ENCODE measurements around the gene CD83.

The CD83 gene

DNA sequence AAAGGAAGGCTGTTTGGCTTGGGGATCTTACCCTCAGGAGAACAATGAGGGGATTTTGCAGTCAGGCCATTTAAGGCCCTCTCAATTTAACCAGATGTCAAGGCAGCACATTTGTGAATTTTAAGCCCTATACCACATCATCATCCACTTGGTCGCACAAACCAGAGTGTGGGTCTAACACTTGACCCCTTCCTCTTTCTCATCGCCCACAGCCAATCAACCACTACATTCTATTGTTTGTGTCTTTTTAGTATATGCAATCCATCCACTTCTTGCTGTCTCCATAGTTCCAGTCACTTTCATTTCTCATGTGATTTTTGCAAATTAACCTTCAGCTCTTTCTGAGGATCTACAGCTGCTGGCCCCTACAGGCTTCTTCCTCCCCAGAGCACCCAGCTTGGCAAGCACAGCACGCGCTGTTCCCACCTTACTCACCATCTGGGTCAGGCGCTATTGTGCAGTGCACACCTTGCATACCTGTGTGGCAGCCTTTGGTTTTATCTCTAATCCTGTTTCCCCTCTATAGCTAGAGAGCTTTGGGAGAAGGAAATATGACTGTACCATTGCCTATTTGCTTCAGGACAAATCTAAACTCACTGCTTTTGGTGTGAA is 32.3 kb upstream of the CD83 start:
- H3K36me3 ChIP-seq (replicated peaks) = no peaks in the 10 kb centered on the region
- TF ChIP-seq CTCF (IDR thresholded peaks at IDR 0.05; ENCODE audit: low read depth, low read length, missing control alignments) = no peak
- no peaks in the 10 kb centered on the region for H3K27me3 ChIP-seq (replicated peaks)
- no peak overlapping the region for H3K27ac ChIP-seq
- no peak for DNase-seq
- in situ Hi-C loops (cut with HindIII; ENCODE audit: low pct_ligation_motif_present, low sequenced_read_pairs) = no loop called here
- no peak overlapping the region for H3K4me3 ChIP-seq (ENCODE audit: low read depth, low read length)

GRCh38 chr6:14086701-14087100 is 30.9 kb upstream of the CD83 start:
- Histone ChIP-seq H3K27me3 (replicated peaks) (no peaks in the 10 kb centered on the region), H3K27ac (no peak overlapping the region), H3K36me3 (replicated peaks) (no peaks in the 10 kb centered on the region), H3K4me3 (ENCODE audit: low read depth, low read length) (no peak overlapping the region)
- no peak for TF ChIP-seq CTCF (IDR thresholded peaks at IDR 0.05; ENCODE audit: low read depth, low read length, missing control alignments)
- in situ Hi-C loops (cut with HindIII; ENCODE audit: low pct_ligation_motif_present, low sequenced_read_pairs) = no loop called here
- DNase-seq = no peak

- H3K36me3 ChIP-seq (replicated peaks) = no peaks in the 10 kb centered on the region
- in situ Hi-C loops (cut with HindIII; ENCODE audit: low pct_ligation_motif_present, low sequenced_read_pairs) = no loop called here
- H3K27ac ChIP-seq = no peak overlapping the region
- no peak overlapping the region for H3K4me3 ChIP-seq (ENCODE audit: low read depth, low read length)
- DNase-seq = no peak
- no peaks in the 10 kb centered on the region for H3K27me3 ChIP-seq (replicated peaks)
- no peak for TF ChIP-seq CTCF (IDR thresholded peaks at IDR 0.05; ENCODE audit: low read depth, low read length, missing control alignments)
Measured at GRCh38 chr6:14088600-14089192, 28.9 kb upstream of the CD83 start.

DNA sequence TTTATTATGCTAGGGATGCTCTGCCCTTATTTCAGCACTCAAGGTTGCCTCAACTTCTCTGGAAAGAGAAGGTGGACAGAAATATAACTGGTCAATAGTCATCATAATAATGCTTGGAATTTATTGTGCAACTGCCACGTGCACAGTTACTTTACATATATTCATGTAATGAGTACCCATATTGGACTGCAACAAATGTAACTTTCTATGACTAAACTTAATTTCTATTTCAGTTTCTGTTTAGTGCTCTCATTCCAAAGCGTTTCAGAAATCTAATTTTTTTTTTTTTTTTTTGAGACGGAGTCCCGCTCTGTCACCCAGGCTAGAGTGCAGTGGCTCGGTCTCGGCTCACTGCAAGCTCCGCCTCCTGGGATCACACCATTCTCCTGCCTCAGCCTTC is 28.3 kb upstream of the CD83 start:
- TF ChIP-seq CTCF (IDR thresholded peaks at IDR 0.05; ENCODE audit: low read depth, low read length, missing control alignments) = no peak
- H3K27ac ChIP-seq = no peak overlapping the region
- H3K36me3 ChIP-seq (replicated peaks) = no peaks in the 10 kb centered on the region
- no peaks in the 10 kb centered on the region for H3K27me3 ChIP-seq (replicated peaks)
- no peak overlapping the region for H3K4me3 ChIP-seq (ENCODE audit: low read depth, low read length)
- no peak for DNase-seq
- in situ Hi-C loops (cut with HindIII; ENCODE audit: low pct_ligation_motif_present, low sequenced_read_pairs) = no loop called here

DNA sequence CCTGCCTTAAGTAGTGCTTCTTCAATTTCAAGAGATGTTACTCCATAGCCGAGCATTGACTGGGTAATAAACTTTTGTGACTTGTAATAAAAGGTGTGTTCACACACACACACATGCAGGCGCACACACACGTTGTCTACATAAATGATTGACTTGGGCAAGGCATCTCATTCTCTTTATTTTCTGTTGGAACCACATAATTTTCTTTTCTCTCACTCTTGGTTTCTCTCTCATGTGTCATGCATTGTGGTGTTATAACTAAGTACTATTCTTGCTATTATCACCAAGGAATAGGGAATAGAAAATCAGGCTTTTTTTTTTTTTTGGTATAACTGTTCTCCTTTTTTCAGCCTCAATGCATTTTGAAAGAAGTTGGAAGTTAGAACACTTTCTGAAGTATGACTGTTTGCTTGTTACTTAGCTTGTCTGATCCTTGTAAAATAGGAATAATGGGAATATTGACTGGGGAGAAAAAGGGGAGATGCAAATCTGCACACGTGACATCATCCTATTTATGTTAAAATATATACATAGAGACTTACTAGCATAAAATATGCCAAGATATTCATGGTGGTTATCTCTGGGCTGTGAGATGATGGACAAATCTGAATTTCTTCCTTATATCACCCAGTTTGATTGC is 26.1 kb upstream of the CD83 start:
- no peak overlapping the region for H3K27ac ChIP-seq
- no peak for DNase-seq
- in situ Hi-C loops (cut with HindIII; ENCODE audit: low pct_ligation_motif_present, low sequenced_read_pairs) = no loop called here
- no peak overlapping the region for H3K4me3 ChIP-seq (ENCODE audit: low read depth, low read length)
- TF ChIP-seq CTCF (IDR thresholded peaks at IDR 0.05; ENCODE audit: low read depth, low read length, missing control alignments) = no peak
- no peaks in the 10 kb centered on the region for H3K27me3 ChIP-seq (replicated peaks)
- no peaks in the 10 kb centered on the region for H3K36me3 ChIP-seq (replicated peaks)

Measured in brain microvascular endothelial cell (primary cell).